Activated CD8-positive, alpha-beta T cell treated with anti-CD3 and anti-CD28 coated beads for 36 hours (primary cell): ENCODE results near the gene PRSS33. TPM values are rescaled to one million over a fixed set of nuclear protein-coding genes. Genes with fewer than 3 reads are reported as not detected.

Source experiments
- ATAC-seq: fragments of 200-7000 bp; cut with Tn5 transposase; one replicate; pipeline ENCODE4 v1.10.0; 2021; ENCODE audit warnings: mild to moderate bottlenecking, moderate library complexity
- CTCF ChIA-PET: fragments of 350-600 bp; sonication (Branson Sonifier 250); formaldehyde crosslinking; loops from one replicate; lab custom pipeline; 2021; ENCODE audit warnings: antibody characterized with exemption; lab: Charles Lee
- POLR2A ChIA-PET: fragments of 350-600 bp; sonication (Branson Sonifier 250); formaldehyde crosslinking; loops from one replicate; lab custom pipeline; 2021; ENCODE audit warnings: antibody characterized with exemption; lab: Charles Lee
- DNase-seq: peaks from one replicate; pipeline ENCODE4 v3.0.0-alpha.2; 2020
- H3K27ac Mint-ChIP-seq: one replicate; pipeline ENCODE4 v1.8.0; 2021; ENCODE audit warnings: mild to moderate bottlenecking, mixed read lengths
- H3K27me3 Mint-ChIP-seq: one replicate; pipeline ENCODE4 v1.8.0; 2021; ENCODE audit warnings: mixed read lengths
- H3K36me3 Mint-ChIP-seq: one replicate; pipeline ENCODE4 v1.8.0; 2021; ENCODE audit warnings: low read depth, mixed read lengths
- H3K4me1 Mint-ChIP-seq: one replicate; pipeline ENCODE4 v1.8.0; 2021; ENCODE audit warnings: low read depth, mixed read lengths
- H3K4me3 Mint-ChIP-seq: one replicate; pipeline ENCODE4 v1.8.0; 2021; ENCODE audit warnings: mild to moderate bottlenecking, moderate library complexity, mixed read lengths
- H3K9me3 Mint-ChIP-seq: one replicate; pipeline ENCODE4 v1.8.0; 2021; ENCODE audit warnings: mixed read lengths
- intact Hi-C: fragments of 100-400 bp; cut with micrococcal nuclease; formaldehyde crosslinking; loops from one replicate; pipeline ENCODE4 v1.10.0; 2022
- total RNA-seq, 2 experiments: library from RNA; stranded (reverse); gene quantifications; one replicate each; pipeline ENCODE4 v1.2.3, GENCODE V29; 2021
- TF ChIP-seq, protein P1 (sequence below): fragments of 200-600 bp; IDR thresholded peaks from one replicate; pipeline ENCODE4 v1.8.0; 2022; ENCODE audit warnings: antibody characterized with exemption, mild to moderate bottlenecking

Gene PRSS33, protein sequence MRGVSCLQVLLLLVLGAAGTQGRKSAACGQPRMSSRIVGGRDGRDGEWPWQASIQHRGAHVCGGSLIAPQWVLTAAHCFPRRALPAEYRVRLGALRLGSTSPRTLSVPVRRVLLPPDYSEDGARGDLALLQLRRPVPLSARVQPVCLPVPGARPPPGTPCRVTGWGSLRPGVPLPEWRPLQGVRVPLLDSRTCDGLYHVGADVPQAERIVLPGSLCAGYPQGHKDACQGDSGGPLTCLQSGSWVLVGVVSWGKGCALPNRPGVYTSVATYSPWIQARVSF
- under 1 TPM in 1 of 2 experiments, not detected in 1; 0.29 TPM for total RNA-seq

DNA sequence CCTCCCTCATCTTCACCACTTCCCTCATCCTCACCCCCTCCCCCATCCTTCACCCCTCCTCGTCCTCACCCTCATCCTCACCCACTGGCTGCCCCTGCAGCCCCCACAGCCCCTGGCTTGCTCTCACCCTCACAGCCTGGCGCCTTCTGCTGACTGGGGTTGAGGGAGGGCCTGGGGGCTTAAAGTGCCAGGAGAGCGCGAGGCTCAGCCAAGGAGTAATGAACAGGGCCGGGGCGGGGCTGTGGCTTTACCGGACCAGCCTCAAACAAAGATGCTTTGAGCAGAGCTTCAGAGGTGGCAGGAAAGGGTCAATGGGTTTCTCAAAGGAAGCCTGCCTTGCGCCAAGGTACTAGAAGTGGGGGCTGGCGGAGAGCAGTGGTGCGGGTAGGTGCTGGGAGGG, at the start of gene PRSS33:
TSS of gene PRSS33 (minus strand) at position 155 of the 400 bp plus-strand sequence. CDS start 1,013 bp downstream, outside the sequence.
- TF ChIP-seq, protein P1, sequence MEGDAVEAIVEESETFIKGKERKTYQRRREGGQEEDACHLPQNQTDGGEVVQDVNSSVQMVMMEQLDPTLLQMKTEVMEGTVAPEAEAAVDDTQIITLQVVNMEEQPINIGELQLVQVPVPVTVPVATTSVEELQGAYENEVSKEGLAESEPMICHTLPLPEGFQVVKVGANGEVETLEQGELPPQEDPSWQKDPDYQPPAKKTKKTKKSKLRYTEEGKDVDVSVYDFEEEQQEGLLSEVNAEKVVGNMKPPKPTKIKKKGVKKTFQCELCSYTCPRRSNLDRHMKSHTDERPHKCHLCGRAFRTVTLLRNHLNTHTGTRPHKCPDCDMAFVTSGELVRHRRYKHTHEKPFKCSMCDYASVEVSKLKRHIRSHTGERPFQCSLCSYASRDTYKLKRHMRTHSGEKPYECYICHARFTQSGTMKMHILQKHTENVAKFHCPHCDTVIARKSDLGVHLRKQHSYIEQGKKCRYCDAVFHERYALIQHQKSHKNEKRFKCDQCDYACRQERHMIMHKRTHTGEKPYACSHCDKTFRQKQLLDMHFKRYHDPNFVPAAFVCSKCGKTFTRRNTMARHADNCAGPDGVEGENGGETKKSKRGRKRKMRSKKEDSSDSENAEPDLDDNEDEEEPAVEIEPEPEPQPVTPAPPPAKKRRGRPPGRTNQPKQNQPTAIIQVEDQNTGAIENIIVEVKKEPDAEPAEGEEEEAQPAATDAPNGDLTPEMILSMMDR = no peak
- ATAC-seq (no peak), DNase-seq (no peak)
- no peak within 1 kb of the TSS for H3K27ac Mint-ChIP-seq
- peak within 1 kb of the TSS; percentile 56 for H3K4me3 Mint-ChIP-seq
- H3K27me3 Mint-ChIP-seq = peaks cover 2% of the 10 kb centered on the region
- intact Hi-C loops = no loop called here
- H3K36me3 Mint-ChIP-seq = no peaks in the 10 kb centered on the region
- peaks cover 7% of the 10 kb centered on the region for H3K4me1 Mint-ChIP-seq
- H3K9me3 Mint-ChIP-seq = no peaks in the 10 kb centered on the region
- POLR2A ChIA-PET = no interaction called here
- CTCF ChIA-PET = interaction anchor here (0.8 kb wide), 1 partner anchor 52 kb away, joined by 3 read pairs; no protein-coding TSS in a partner anchor

DNA sequence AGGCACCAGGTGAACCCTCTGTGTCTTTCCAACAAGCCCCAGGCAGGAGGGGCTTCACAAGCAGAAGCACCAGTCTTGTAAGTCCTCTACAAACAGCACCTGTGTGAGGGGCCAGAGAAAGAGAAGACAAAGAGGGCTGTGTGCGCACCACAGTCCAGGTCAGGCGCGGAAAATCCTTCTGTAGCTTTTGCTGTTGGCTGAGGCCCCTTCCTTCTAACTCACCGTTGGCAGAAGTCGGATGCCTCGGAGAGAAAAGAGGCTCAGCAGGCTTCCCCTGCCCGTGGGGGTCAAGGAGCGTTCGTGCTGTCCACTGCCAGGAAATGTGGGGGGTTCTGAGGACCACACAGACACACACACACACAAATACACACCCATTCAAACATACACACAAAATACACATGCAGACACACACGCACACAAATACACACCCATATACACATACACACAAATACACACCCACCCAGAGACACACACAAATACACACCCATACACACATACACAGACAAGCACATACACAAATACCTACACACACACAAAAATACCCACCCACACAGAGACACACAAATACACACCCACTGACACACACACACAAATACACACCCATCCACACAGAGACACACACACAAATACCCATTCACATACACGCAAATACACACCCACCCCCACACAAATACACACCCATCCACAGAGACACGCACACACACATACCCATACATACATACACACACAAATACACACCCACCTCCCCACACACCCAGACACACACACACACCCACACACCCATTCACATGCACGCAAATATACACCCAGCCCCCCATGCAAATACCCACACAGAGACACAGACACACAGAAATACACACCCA, 49.5 kb upstream of the PRSS33 start:
- no peaks in the 10 kb centered on the region for H3K27me3 Mint-ChIP-seq
- no peak overlapping the region for H3K4me3 Mint-ChIP-seq
- no peaks in the 10 kb centered on the region for H3K36me3 Mint-ChIP-seq
- no peak overlapping the region for H3K27ac Mint-ChIP-seq
- intact Hi-C loops = no loop called here
- POLR2A ChIA-PET = no interaction called here
- CTCF ChIA-PET = interaction anchor here (0.9 kb wide), 2 partner anchors 32 to 82 kb away, joined by 3 read pairs; no protein-coding TSS in a partner anchor
- TF ChIP-seq, protein P1 = no peak
- H3K4me1 Mint-ChIP-seq = peaks cover 13% of the 10 kb centered on the region
- no peak for ATAC-seq
- no peaks in the 10 kb centered on the region for H3K9me3 Mint-ChIP-seq
- no peak for DNase-seq

DNA sequence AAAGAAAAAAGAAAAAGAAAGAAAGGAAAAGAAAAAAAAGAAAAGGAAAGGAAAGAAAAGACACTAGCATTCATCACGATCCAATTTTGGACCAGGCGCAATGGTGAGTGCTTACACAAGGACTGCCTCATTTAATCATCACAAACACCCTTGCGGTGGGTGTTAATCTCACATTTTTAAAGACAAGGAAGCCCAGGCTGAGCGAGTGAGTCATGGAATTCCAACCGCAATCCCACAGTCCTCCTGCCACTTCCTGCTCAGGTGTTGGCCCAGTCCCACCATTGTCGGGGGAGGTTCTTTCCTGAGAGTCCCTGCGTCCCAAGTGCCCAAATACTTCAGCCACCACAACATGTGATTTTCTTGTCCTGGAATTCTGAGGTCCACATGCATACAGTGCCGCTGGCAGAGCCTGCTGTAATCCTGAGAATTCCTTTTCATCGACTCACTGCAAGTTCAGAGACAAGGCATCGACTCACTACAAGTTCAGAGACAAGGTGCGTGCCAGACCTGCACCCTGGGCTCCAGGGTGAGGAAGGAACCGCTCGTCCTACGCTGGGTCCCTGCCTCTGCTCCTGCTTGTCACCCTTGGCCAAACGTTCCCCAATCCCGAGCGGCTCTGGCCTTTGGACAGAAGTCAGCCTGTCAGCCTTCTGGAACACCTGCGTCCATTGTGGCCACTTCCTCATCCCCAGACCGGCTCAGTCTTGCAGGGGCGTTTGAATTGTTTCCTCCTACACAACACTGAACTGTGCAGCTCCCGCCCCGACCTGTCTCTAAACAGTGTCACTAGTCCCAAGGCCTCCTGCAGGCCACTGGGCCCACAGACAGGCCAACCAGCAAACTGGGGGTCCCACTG, 48.5 kb upstream of the PRSS33 start:
- Mint-ChIP-seq H3K27me3 (peaks cover 2% of the 10 kb centered on the region), H3K27ac (no peak overlapping the region), H3K9me3 (no peaks in the 10 kb centered on the region), H3K4me1 (peaks cover 8% of the 10 kb centered on the region), H3K4me3 (no peak overlapping the region), H3K36me3 (no peaks in the 10 kb centered on the region)
- ChIA-PET CTCF (interaction anchor here (0.9 kb wide), 2 partner anchors 33 to 83 kb away, joined by 3 read pairs; no protein-coding TSS in a partner anchor), POLR2A (no interaction called here)
- no peak for DNase-seq
- TF ChIP-seq, protein P1 = no peak
- intact Hi-C loops = no loop called here
- no peak for ATAC-seq

DNA sequence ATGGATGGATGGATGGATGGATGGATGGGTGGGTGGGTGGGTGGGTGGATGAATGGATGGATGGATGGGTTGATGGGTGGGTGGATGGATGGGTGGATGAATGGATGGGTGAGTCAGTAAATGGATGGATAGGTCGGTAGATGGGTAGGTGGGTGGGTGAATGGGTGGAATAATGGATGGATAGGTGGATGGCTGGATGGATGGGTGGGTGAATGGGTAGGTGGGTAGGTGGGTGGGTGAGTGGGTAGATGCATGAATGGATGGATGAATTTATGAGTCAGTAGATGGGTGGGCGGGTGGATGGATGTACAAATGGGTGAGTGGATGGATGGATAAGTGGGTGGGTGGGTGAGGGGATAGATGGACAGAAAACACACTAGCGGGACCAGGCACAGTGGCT, 47.6 kb upstream of the PRSS33 start:
- intact Hi-C loops = no loop called here
- H3K27ac Mint-ChIP-seq = no peak overlapping the region
- DNase-seq = no peak
- peaks cover 7% of the 10 kb centered on the region for H3K4me1 Mint-ChIP-seq
- ATAC-seq = no peak
- TF ChIP-seq, protein P1 = no peak
- peaks cover 4% of the 10 kb centered on the region for H3K27me3 Mint-ChIP-seq
- ChIA-PET CTCF (no interaction called here), POLR2A (no interaction called here)
- no peaks in the 10 kb centered on the region for H3K9me3 Mint-ChIP-seq
- no peaks in the 10 kb centered on the region for H3K36me3 Mint-ChIP-seq
- no peak overlapping the region for H3K4me3 Mint-ChIP-seq
